ENCODE measurements around the gene VN1R4. TPM values are rescaled to one million over a fixed set of nuclear protein-coding genes. Genes with fewer than 3 reads are reported as not detected.
"Not testable (repeated sequence)": the region's sequence is repeated elsewhere in the genome, so short reads cannot be mapped to it uniquely, and the experiment has no call there.

Gene VN1R4
- total and polyA plus RNA-seq, 2 of the 4 experiments (the other 2 are of a cell fraction) = not detected

DNA sequence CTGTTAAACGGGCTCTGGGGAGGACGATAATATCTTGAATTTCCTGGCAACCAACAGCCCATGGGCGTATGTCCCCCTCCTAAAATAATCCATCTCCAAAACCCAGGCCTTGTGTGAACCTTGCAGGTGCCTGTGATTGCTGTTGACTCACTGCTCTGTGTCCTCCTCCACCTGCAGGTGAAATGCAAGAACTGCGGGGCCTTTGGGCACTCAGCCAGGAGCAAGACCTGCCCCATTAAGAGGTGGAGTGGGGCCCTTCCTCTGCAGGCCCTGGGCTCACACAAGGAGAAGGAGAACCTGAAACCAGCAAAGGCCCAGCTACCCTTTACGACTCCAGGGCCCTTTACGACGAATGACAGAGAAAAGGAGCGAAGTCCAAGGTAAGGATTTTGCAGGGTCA is 14.4 kb upstream of the VN1R4 start:
- DNase-seq; H3K27me3 ChIP-seq (ENCODE audit: control insufficient read depth, insufficient read depth, low read length); intact Hi-C loops (cut with micrococcal nuclease); H4K20me1 ChIP-seq (ENCODE audit: insufficient read depth, low read length); BruUV-seq (replicated peaks); H2BK5ac ChIP-seq (ENCODE audit: low read depth, low read length, poor library complexity, severe bottlenecking); H4K91ac ChIP-seq (ENCODE audit: insufficient read depth, low read depth, low read length); H3K9me1 ChIP-seq (ENCODE audit: insufficient read depth, low read length); H2AK9ac ChIP-seq (replicated peaks; ENCODE audit: low read depth, low read length, poor library complexity); H3K27ac ChIP-seq (ENCODE audit: insufficient read depth, low read length); ATAC-seq (ENCODE audit: low read depth); H3K4ac ChIP-seq (ENCODE audit: low read depth, low read length); H3K9ac ChIP-seq (ENCODE audit: low read depth, low read length); H3K79me1 ChIP-seq (ENCODE audit: low read depth in 1 of 2, low read length in 2 of 2); CTCF ChIA-PET; H3K23ac ChIP-seq (ENCODE audit: low read depth, low read length); H3K56ac ChIP-seq (ENCODE audit: extremely low read depth, insufficient read depth, low read length); in situ Hi-C loops (cut with MboI; ENCODE audit: low sequenced_read_pairs); H4K5ac ChIP-seq (ENCODE audit: low read depth, low read length); H3K18ac ChIP-seq (ENCODE audit: low read depth, low read length); H2AFZ ChIP-seq (replicated peaks; ENCODE audit: low read length, poor library complexity); H2AK5ac ChIP-seq (ENCODE audit: low read depth, low read length); H4K8ac ChIP-seq (ENCODE audit: low read depth in 2 of 2, low read length in 2 of 2); H3K14ac ChIP-seq (replicated peaks; ENCODE audit: low read depth, low read length); H2BK120ac ChIP-seq (ENCODE audit: low read depth, low read length); H2BK15ac ChIP-seq (ENCODE audit: low read depth, low read length); H3K4me1 ChIP-seq (ENCODE audit: control insufficient read depth, insufficient read depth, low read length); H3K36me3 ChIP-seq (ENCODE audit: control insufficient read depth, insufficient read depth, low read length); H2BK20ac ChIP-seq (ENCODE audit: low read depth, low read length); dilution Hi-C loops (cut with HindIII; ENCODE audit: low sequenced_read_pairs, unreplicated experiment); H3K4me3 ChIP-seq (ENCODE audit: insufficient read depth, low read depth, low read length); H3K9me3 ChIP-seq (ENCODE audit: control insufficient read depth, insufficient read depth, low read length); H3K4me2 ChIP-seq (ENCODE audit: low read depth, low read length); POLR2A ChIA-PET (ENCODE audit: unreplicated experiment): not testable (repeated sequence)
- WGBS, 2 experiments (ENCODE audit: extremely low coverage in 2 of 2, insufficient read length in 1 of 2) = no CpG with 5 or more reads among the region's 8 CpGs
